Upper lobe of left lung (tissue), 4 donors: Measurements from ENCODE around the gene ASPRV1.

Experiments used
- CTCF ChIP-seq, 6 experiments: fragments of 450-650 bp in 4 of 6; fragments of 200-600 bp in 2 of 6; sonication (generic) in 2 of 6; IDR thresholded peaks; one replicate each; pipeline ENCODE4 v1.5.1; 2016 to 2019; ENCODE audit warnings: antibody characterized with exemption in 6 of 6
- POLR2A ChIP-seq, 4 donors: fragments of 450-650 bp; IDR thresholded peaks; one replicate each; pipeline ENCODE4 v1.5.1; 2016 to 2017; ENCODE audit warnings: antibody characterized with exemption in 4 of 4, mild to moderate bottlenecking in 2 of 4
- POLR2AphosphoS5 ChIP-seq, 2 donors: sonication (generic); formaldehyde crosslinking; IDR thresholded peaks; one replicate each; pipeline ENCODE4 v1.5.1; 2017; ENCODE audit warnings: antibody characterized with exemption in 2 of 2

- no peak for TF ChIP-seq CTCF (IDR thresholded peaks at IDR 0.05)
- TF ChIP-seq POLR2AphosphoS5 (IDR thresholded peaks at IDR 0.05), result no peak
- TF ChIP-seq POLR2A (IDR thresholded peaks at IDR 0.05), result no peak
These were observed 3.0 kb downstream of the ASPRV1 start for GRCh38 chr2:69958480-69958879.
